ENCODE measurements around the gene CALB2.

- TF ChIP-seq, protein P1, sequence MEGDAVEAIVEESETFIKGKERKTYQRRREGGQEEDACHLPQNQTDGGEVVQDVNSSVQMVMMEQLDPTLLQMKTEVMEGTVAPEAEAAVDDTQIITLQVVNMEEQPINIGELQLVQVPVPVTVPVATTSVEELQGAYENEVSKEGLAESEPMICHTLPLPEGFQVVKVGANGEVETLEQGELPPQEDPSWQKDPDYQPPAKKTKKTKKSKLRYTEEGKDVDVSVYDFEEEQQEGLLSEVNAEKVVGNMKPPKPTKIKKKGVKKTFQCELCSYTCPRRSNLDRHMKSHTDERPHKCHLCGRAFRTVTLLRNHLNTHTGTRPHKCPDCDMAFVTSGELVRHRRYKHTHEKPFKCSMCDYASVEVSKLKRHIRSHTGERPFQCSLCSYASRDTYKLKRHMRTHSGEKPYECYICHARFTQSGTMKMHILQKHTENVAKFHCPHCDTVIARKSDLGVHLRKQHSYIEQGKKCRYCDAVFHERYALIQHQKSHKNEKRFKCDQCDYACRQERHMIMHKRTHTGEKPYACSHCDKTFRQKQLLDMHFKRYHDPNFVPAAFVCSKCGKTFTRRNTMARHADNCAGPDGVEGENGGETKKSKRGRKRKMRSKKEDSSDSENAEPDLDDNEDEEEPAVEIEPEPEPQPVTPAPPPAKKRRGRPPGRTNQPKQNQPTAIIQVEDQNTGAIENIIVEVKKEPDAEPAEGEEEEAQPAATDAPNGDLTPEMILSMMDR (IDR thresholded peaks at IDR 0.05), result no peak
- no peak for TF ChIP-seq ZFX (IDR thresholded peaks at IDR 0.05; ENCODE audit: borderline replicate concordance)
Measured at GRCh38 chr16:71389330-71389729, 30.8 kb downstream of the CALB2 start.

Data from 22Rv1 (cell line).